HG03280 (cell line): ENCODE results near the gene ADAMTSL2.

Experiments used
- ATAC-seq: cut with Tn5 transposase; IDR thresholded peaks from one replicate; pipeline ENCODE4 v1.9.1; 2021; ENCODE audit warnings: mild to moderate bottlenecking, moderate library complexity; ENCODE audit not compliant: unreplicated experiment

ADAMTSL2 gene

GRCh38 chr9:133516256-133516960 is 18.1 kb upstream of the ADAMTSL2 start:
- no peak for ATAC-seq

GRCh38 chr9:133516961-133517350 is 17.5 kb upstream of the ADAMTSL2 start:
- ATAC-seq = no peak

GRCh38 chr9:133517711-133518110 is 16.8 kb upstream of the ADAMTSL2 start:
- no peak for ATAC-seq

- ATAC-seq = no peak
Measured at GRCh38 chr9:133518200-133518599, 16.3 kb upstream of the ADAMTSL2 start.

GRCh38 chr9:133518706-133519449 is 15.6 kb upstream of the ADAMTSL2 start:
- ATAC-seq = no peak

- ATAC-seq = no peak
Measured at GRCh38 chr9:133519693-133520092, 14.8 kb upstream of the ADAMTSL2 start.

GRCh38 chr9:133520121-133520835 is 14.2 kb upstream of the ADAMTSL2 start:
- no peak for ATAC-seq

GRCh38 chr9:133521122-133522072 is 13.1 kb upstream of the ADAMTSL2 start:
- no peak for ATAC-seq

- ATAC-seq = no peak
Measured at GRCh38 chr9:133522073-133522910, 12.2 kb upstream of the ADAMTSL2 start.

- no peak for ATAC-seq
Measured at GRCh38 chr9:133523106-133523505, 11.4 kb upstream of the ADAMTSL2 start.

GRCh38 chr9:133524146-133524545 is 10.4 kb upstream of the ADAMTSL2 start:
- no peak for ATAC-seq

GRCh38 chr9:133524679-133525228 is 9.8 kb upstream of the ADAMTSL2 start, which contains the start of gene MYMK:
TSS of gene MYMK (minus strand) at chr9:133524959. CDS start at chr9:133524844, 115 bp downstream.
- ATAC-seq = no peak

- no peak for ATAC-seq
Measured at GRCh38 chr9:133525677-133526076, 8.8 kb upstream of the ADAMTSL2 start.

- no peak for ATAC-seq
Measured at GRCh38 chr9:133526721-133527321, 7.7 kb upstream of the ADAMTSL2 start.

GRCh38 chr9:133527444-133527920 is 7.0 kb upstream of the ADAMTSL2 start:
- ATAC-seq = no peak

GRCh38 chr9:133528001-133528875 is 6.3 kb upstream of the ADAMTSL2 start:
- ATAC-seq = no peak

GRCh38 chr9:133528876-133529241 is 5.6 kb upstream of the ADAMTSL2 start:
- ATAC-seq = no peak

- no peak for ATAC-seq
Measured at GRCh38 chr9:133529457-133529856, 5.0 kb upstream of the ADAMTSL2 start.
